ENCODE results near the gene PCNA.

Gene PCNA

GRCh38 chr20:5120185-5120476 lies 373 bp upstream of the PCNA start:
- no peak for TF ChIP-seq CTCF (IDR thresholded peaks at IDR 0.05; ENCODE audit: borderline replicate concordance, control extremely low read depth, extremely low read depth, insufficient read depth, missing control alignments)
- DNase-seq (ENCODE audit: low spot score): no peak
- in situ Hi-C loops (cut with MboI; ENCODE audit: low sequenced_read_pairs, unreplicated experiment): no loop called here

GRCh38 chr20:5119143-5119434 lies 669 bp downstream of the PCNA start:
- in situ Hi-C loops (cut with MboI; ENCODE audit: low sequenced_read_pairs, unreplicated experiment): no loop called here
- TF ChIP-seq CTCF (IDR thresholded peaks at IDR 0.05; ENCODE audit: borderline replicate concordance, control extremely low read depth, extremely low read depth, insufficient read depth, missing control alignments): no peak
- DNase-seq (ENCODE audit: low spot score): no peak

GRCh38 chr20:5118220-5119142 lies 1.3 kb downstream of the PCNA start:
- in situ Hi-C loops (cut with MboI; ENCODE audit: low sequenced_read_pairs, unreplicated experiment): no loop called here
- no peak for DNase-seq (ENCODE audit: low spot score)
- TF ChIP-seq CTCF (IDR thresholded peaks at IDR 0.05; ENCODE audit: borderline replicate concordance, control extremely low read depth, extremely low read depth, insufficient read depth, missing control alignments): no peak

GRCh38 chr20:5116875-5117274 lies 2.9 kb downstream of the PCNA start:
- TF ChIP-seq CTCF (IDR thresholded peaks at IDR 0.05; ENCODE audit: borderline replicate concordance, control extremely low read depth, extremely low read depth, insufficient read depth, missing control alignments): no peak
- in situ Hi-C loops (cut with MboI; ENCODE audit: low sequenced_read_pairs, unreplicated experiment): no loop called here
- DNase-seq (ENCODE audit: low spot score): no peak

GRCh38 chr20:5114403-5114802 lies 5.4 kb downstream of the PCNA start:
- no peak for DNase-seq (ENCODE audit: low spot score)
- in situ Hi-C loops (cut with MboI; ENCODE audit: low sequenced_read_pairs, unreplicated experiment): no loop called here
- no peak for TF ChIP-seq CTCF (IDR thresholded peaks at IDR 0.05; ENCODE audit: borderline replicate concordance, control extremely low read depth, extremely low read depth, insufficient read depth, missing control alignments)

- in situ Hi-C loops (cut with MboI; ENCODE audit: low sequenced_read_pairs, unreplicated experiment): no loop called here
- no peak for TF ChIP-seq CTCF (IDR thresholded peaks at IDR 0.05; ENCODE audit: borderline replicate concordance, control extremely low read depth, extremely low read depth, insufficient read depth, missing control alignments)
- no peak for DNase-seq (ENCODE audit: low spot score)
Measured at GRCh38 chr20:5113615-5113986, 6.2 kb downstream of the PCNA start.
